Thyroid gland (tissue), 4 donors: ENCODE data around the gene TMC6.

Source experiments
- CTCF ChIP-seq, 6 experiments: fragments of 200-600 bp in 3 of 6; fragments of 450-650 bp in 3 of 6; sonication (generic) in 3 of 6; IDR thresholded peaks; one replicate each; pipeline ENCODE4 v1.5.1; 2016 to 2019; ENCODE audit warnings: antibody characterized with exemption in 6 of 6, mild to moderate bottlenecking in 2 of 6, inconsistent platforms in 1 of 6, moderate library complexity in 1 of 6
- POLR2A ChIP-seq, 2 donors: fragments of 450-650 bp; IDR thresholded peaks; one replicate each; pipeline ENCODE4 v1.6.1; 2017; ENCODE audit warnings: antibody characterized with exemption in 2 of 2, mild to moderate bottlenecking in 2 of 2, moderate library complexity in 1 of 2

- TF ChIP-seq POLR2A (IDR thresholded peaks at IDR 0.05) (no peak), CTCF (IDR thresholded peaks at IDR 0.05) (no peak)
Measured at GRCh38 chr17:78120971-78121800, 7.4 kb downstream of the TMC6 start.
